GM12878 (cell line): ENCODE data around the gene EHHADH. TPM values are rescaled to one million over a fixed set of nuclear protein-coding genes. Genes with fewer than 3 reads are reported as not detected.

Experiments used
- ATAC-seq: fragments of 200-7000 bp; cut with Tn5 transposase; 3 replicates; pipeline ENCODE4 v1.9.1; 2020; ENCODE audit warnings: mild to moderate bottlenecking, moderate library complexity
- BruUV-seq: library from RNA; stranded (reverse); fragments of 400-500 nt; replicated peaks from 2 replicates; lab custom pipeline; 2021; lab: Mats Ljungman, UMichigan
- CTCF ChIA-PET: fragments of 300-600 bp; sonication (Branson Sonifier 250); formaldehyde crosslinking; extraction: SDS; loops from one replicate; lab custom pipeline; 2021; ENCODE audit warnings: inconsistent platforms; lab: Yijun Ruan, JAX
- POLR2A ChIA-PET: fragments of 350-600 bp; formaldehyde crosslinking; extraction: SDS; loops from one replicate; lab custom pipeline; 2021; ENCODE audit warnings: inconsistent platforms; lab: Charles Lee
- RAD21 ChIA-PET: fragments of 300-600 bp; sonication (Branson Sonifier 250); formaldehyde crosslinking; loops from one replicate; lab custom pipeline; 2023; ENCODE audit warnings: antibody characterized with exemption; ENCODE audit not compliant: unreplicated experiment; lab: Charles Lee
- SMC1A ChIA-PET: fragments of 300-600 bp; sonication (Branson Sonifier 250); formaldehyde crosslinking; loops from one replicate; lab custom pipeline; 2023; ENCODE audit not compliant: unreplicated experiment, uncharacterized antibody; lab: Charles Lee
- DNase-seq: peaks from one replicate; pipeline ENCODE4 v3.0.0-alpha.2; 2011; ENCODE audit warnings: low read depth, low spot score
- FAIRE-seq: peaks from 3 replicates; lab custom pipeline; 2011; peaks lifted over from hg19 to GRCh38; lab: Jason Lieb, UNC
- H2AFZ ChIP-seq: 2 replicates; pipeline ENCODE4 v1.6.0; 2011; ENCODE audit warnings: low read depth, low read length, control low read depth; ENCODE audit not compliant: control insufficient read depth
- H3K27ac ChIP-seq: 2 replicates; pipeline ENCODE4 v1.5.1; 2011; ENCODE audit warnings: control low read depth; ENCODE audit not compliant: control insufficient read depth, insufficient read depth
- H3K27me3 ChIP-seq, 2 experiments: replicated peaks in 1 of 2; 2 replicates each; pipeline versions ENCODE4 v1.6.0 to v1.6.1; 2011; ENCODE audit warnings: low read length in 1 of 2; ENCODE audit not compliant: control insufficient read depth in 2 of 2, insufficient read depth in 2 of 2
- H3K36me3 ChIP-seq, 2 experiments: 2 replicates each; pipeline ENCODE4 v1.5.1; 2011; ENCODE audit warnings: low read length in 1 of 2; ENCODE audit not compliant: control insufficient read depth in 2 of 2, insufficient read depth in 2 of 2
- H3K4me1 ChIP-seq: 2 replicates; pipeline ENCODE4 v1.6.1; 2011; ENCODE audit warnings: mild to moderate bottlenecking, low read length, moderate library complexity, mixed read lengths; ENCODE audit not compliant: control insufficient read depth, insufficient read depth
- H3K4me2 ChIP-seq: 2 replicates; pipeline ENCODE4 v1.6.0; 2011; ENCODE audit warnings: control low read depth; ENCODE audit not compliant: control insufficient read depth, insufficient read depth
- H3K4me3 ChIP-seq: fragments of 200-600 bp; sonication (generic); 2 replicates; pipeline ENCODE4 v1.5.1; 2016
- H3K79me2 ChIP-seq: 2 replicates; pipeline ENCODE4 v1.6.0; 2011; ENCODE audit warnings: low read length; ENCODE audit not compliant: control insufficient read depth, insufficient read depth
- H3K9ac ChIP-seq: 2 replicates; pipeline ENCODE4 v1.8.0; 2011; ENCODE audit warnings: low read length, control low read depth, mixed read lengths; ENCODE audit not compliant: control insufficient read depth, insufficient read depth
- H3K9me3 ChIP-seq: replicated peaks from 3 replicates; pipeline ENCODE4 v1.5.1; 2011; ENCODE audit warnings: mild to moderate bottlenecking, low read length; ENCODE audit not compliant: control insufficient read depth, insufficient read depth
- H4K20me1 ChIP-seq: 2 replicates; pipeline ENCODE4 v1.6.0; 2011; ENCODE audit not compliant: control insufficient read depth, insufficient read depth
- CEBPB ChIP-seq, 2 experiments: fragments of 150-350 bp in 1 of 2; IDR thresholded peaks; 2 replicates each; pipeline ENCODE4 v1.6.1; 2012 to 2014; ENCODE audit warnings: low read depth in 2 of 2, low read length in 2 of 2, borderline replicate concordance in 1 of 2, inconsistent platforms in 1 of 2
- EGR1 ChIP-seq, 2 experiments: IDR thresholded peaks; 1 replicate in 1 of 2; 2 replicates in 1 of 2; pipeline ENCODE4 v1.6.1; 2011 to 2012; ENCODE audit warnings: low read depth in 2 of 2, low read length in 2 of 2, borderline replicate concordance in 1 of 2, mild to moderate bottlenecking in 1 of 2, moderate library complexity in 1 of 2
- EZH2 ChIP-seq: IDR thresholded peaks from 2 replicates; pipeline ENCODE4 v1.6.1; 2012; ENCODE audit warnings: low read depth, mild to moderate bottlenecking, control low read depth, inconsistent platforms, low read length, borderline replicate concordance; ENCODE audit not compliant: control insufficient read depth
- HDGF ChIP-seq: fragments of 450-650 bp; IDR thresholded peaks from 2 replicates; pipeline ENCODE4 v1.6.1; 2016; ENCODE audit warnings: antibody characterized with exemption
- IRF3 ChIP-seq: fragments of 450-650 bp; IDR thresholded peaks from 2 replicates; pipeline ENCODE4 v1.6.1; 2014; ENCODE audit warnings: mild to moderate bottlenecking
- KLF5 ChIP-seq: fragments of 450-650 bp; IDR thresholded peaks from 2 replicates; pipeline ENCODE4 v1.6.1; 2014; ENCODE audit warnings: mild to moderate bottlenecking; ENCODE audit not compliant: partially characterized antibody
- MTA2 ChIP-seq: fragments of 450-650 bp; IDR thresholded peaks from 2 replicates; pipeline ENCODE4 v1.6.1; 2016; ENCODE audit warnings: low read depth, mild to moderate bottlenecking, moderate library complexity
- MYC ChIP-seq: IDR thresholded peaks from 2 replicates; pipeline ENCODE4 v1.6.1; 2011; ENCODE audit warnings: mild to moderate bottlenecking, low read length, moderate library complexity, inconsistent platforms; ENCODE audit not compliant: insufficient read depth, insufficient replicate concordance, insufficient read length, severe bottlenecking
- NR2C2 ChIP-seq: IDR thresholded peaks from 2 replicates; pipeline ENCODE4 v1.6.1; 2011; ENCODE audit warnings: borderline replicate concordance, low read depth; ENCODE audit not compliant: control insufficient read depth, insufficient read length
- POLR2AphosphoS5 ChIP-seq: IDR thresholded peaks from 2 replicates; pipeline ENCODE4 v1.6.1; 2011; ENCODE audit warnings: mild to moderate bottlenecking, low read length, inconsistent platforms
- SIX5 ChIP-seq: IDR thresholded peaks from 2 replicates; pipeline ENCODE4 v1.6.1; 2011; ENCODE audit warnings: mild to moderate bottlenecking, low read depth, low read length, moderate library complexity; ENCODE audit not compliant: severe bottlenecking
- SKIL ChIP-seq: fragments of 450-650 bp; IDR thresholded peaks from 2 replicates; pipeline ENCODE4 v1.6.1; 2017; ENCODE audit warnings: mild to moderate bottlenecking, low read depth, inconsistent platforms; ENCODE audit not compliant: poor library complexity, severe bottlenecking
- ZNF207 ChIP-seq: fragments of 450-650 bp; IDR thresholded peaks from 2 replicates; pipeline ENCODE4 v1.6.1; 2014; ENCODE audit warnings: antibody characterized with exemption, mild to moderate bottlenecking, borderline replicate concordance
- ZNF217 ChIP-seq: fragments of 450-650 bp; IDR thresholded peaks from 2 replicates; pipeline ENCODE4 v1.6.1; 2017; ENCODE audit warnings: antibody characterized with exemption, mild to moderate bottlenecking
- WGBS: methylation state at CpG from one replicate; pipeline ENCODE4 v1.1.6; 2016; ENCODE audit warnings: low lambda C conversion rate; ENCODE audit not compliant: insufficient replicate concordance, insufficient coverage; ENCODE audit errors: missing lambda C conversion rate; 5-methylcytosine and 5-hydroxymethylcytosine counted together
- in situ Hi-C: fragments of 300-500 bp; cut with MboI; formaldehyde crosslinking; loops from 9 replicates; pipeline ENCODE4 v1.14.3; 2018; ENCODE audit warnings: mixed read lengths
- intact Hi-C: fragments of 100-400 bp; cut with micrococcal nuclease; formaldehyde crosslinking; loops from one replicate; pipeline ENCODE4 v1.14.2; 2022; ENCODE audit not compliant: unreplicated experiment
- polyA plus RNA-seq, 11 experiments: library from polyadenylated mRNA; depleted of rRNA in 4 of 11; unstranded in 6 of 11; stranded (reverse) in 5 of 11; fragments of >200 nt; fragmentation: Nextera tagmentation in 4 of 11; fragmentation: Illumina TruSeq in 1 of 11; extraction: Ambion mirVana in 4 of 11; extraction: Trizol in 1 of 11; gene quantifications; 1 replicate in 1 of 11; 2 replicates in 10 of 11; pipeline versions ENCODE4 v1.2.1 to v1.2.3, GENCODE V29; 2011 to 2016; ENCODE audit warnings: inconsistent platforms in 2 of 11, missing spikeins in 2 of 11, low read depth in 1 of 11
- total RNA-seq, 4 experiments: library from RNA; depleted of rRNA in 3 of 4; stranded (reverse); fragments of >200 nt in 3 of 4; fragmentation: Illumina TruSeq in 1 of 4; extraction: Trizol in 1 of 4; gene quantifications; 2 replicates each; pipeline versions ENCODE4 v1.2.1 to v1.2.3, GENCODE V29; 2013 to 2021
- TF ChIP-seq, protein P1 (sequence below): fragments of 450-650 bp; IDR thresholded peaks from 2 replicates; pipeline ENCODE4 v1.6.1; 2016; ENCODE audit warnings: mild to moderate bottlenecking
- TF ChIP-seq, protein P2 (sequence below): fragments of 450-650 bp; IDR thresholded peaks from 2 replicates; pipeline ENCODE4 v1.6.1; 2017; ENCODE audit warnings: borderline replicate concordance

The EHHADH gene
- total and polyA plus RNA-seq, 10 of the 15 experiments (the other 5 are each of a cell fraction or from before 2014, with no cell fraction given): 0.96 to 8.4 (median 5.3) TPM

GRCh38 chr3:185153861-185154629 lies 99.8 kb downstream of the EHHADH start:
- Histone ChIP-seq H3K79me2 (no peaks in the 10 kb centered on the region), H3K27ac (no peak overlapping the region), H3K4me2 (no peak overlapping the region), H3K27me3 (peaks cover 5 to 24% of the 10 kb centered on the region in 2 experiments), H3K4me3 (no peak overlapping the region), H4K20me1 (no peaks in the 10 kb centered on the region), H3K4me1 (no peaks in the 10 kb centered on the region), H3K36me3 (no peaks in the 10 kb centered on the region), H2AFZ (no peak overlapping the region), H3K9me3 (no peaks in the 10 kb centered on the region), H3K9ac (no peak overlapping the region)
- no peak for ATAC-seq
- RAD21 ChIA-PET: interaction anchor here (1.3 kb wide), 1 partner anchor 22 kb away, joined by 3 read pairs; no protein-coding TSS in a partner anchor
- SMC1A ChIA-PET: interaction anchor here (0.8 kb wide), 1 partner anchor 25 kb away, joined by 3 read pairs; no protein-coding TSS in a partner anchor
- CTCF ChIA-PET: no interaction called here
- BruUV-seq: no TSS peak
- TF ChIP-seq HDGF: no peak
- TF ChIP-seq ZNF207: no peak
- no peak for TF ChIP-seq MYC
- no peak for TF ChIP-seq EGR1 (IDR thresholded peaks at IDR 0.05; ENCODE audit: borderline replicate concordance in 1 of 2, low read depth in 2 of 2, low read length in 2 of 2)
- TF ChIP-seq SKIL: no peak
- TF ChIP-seq POLR2AphosphoS5: no peak
- TF ChIP-seq KLF5: no peak
- TF ChIP-seq, protein P1, sequence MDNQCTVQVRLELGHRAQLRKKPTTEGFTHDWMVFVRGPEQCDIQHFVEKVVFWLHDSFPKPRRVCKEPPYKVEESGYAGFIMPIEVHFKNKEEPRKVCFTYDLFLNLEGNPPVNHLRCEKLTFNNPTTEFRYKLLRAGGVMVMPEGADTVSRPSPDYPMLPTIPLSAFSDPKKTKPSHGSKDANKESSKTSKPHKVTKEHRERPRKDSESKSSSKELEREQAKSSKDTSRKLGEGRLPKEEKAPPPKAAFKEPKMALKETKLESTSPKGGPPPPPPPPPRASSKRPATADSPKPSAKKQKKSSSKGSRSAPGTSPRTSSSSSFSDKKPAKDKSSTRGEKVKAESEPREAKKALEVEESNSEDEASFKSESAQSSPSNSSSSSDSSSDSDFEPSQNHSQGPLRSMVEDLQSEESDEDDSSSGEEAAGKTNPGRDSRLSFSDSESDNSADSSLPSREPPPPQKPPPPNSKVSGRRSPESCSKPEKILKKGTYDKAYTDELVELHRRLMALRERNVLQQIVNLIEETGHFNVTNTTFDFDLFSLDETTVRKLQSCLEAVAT: no peak
- TF ChIP-seq NR2C2: no peak
- no peak for TF ChIP-seq SIX5
- TF ChIP-seq ZNF217: no peak
- TF ChIP-seq IRF3: no peak
- TF ChIP-seq, protein P2, sequence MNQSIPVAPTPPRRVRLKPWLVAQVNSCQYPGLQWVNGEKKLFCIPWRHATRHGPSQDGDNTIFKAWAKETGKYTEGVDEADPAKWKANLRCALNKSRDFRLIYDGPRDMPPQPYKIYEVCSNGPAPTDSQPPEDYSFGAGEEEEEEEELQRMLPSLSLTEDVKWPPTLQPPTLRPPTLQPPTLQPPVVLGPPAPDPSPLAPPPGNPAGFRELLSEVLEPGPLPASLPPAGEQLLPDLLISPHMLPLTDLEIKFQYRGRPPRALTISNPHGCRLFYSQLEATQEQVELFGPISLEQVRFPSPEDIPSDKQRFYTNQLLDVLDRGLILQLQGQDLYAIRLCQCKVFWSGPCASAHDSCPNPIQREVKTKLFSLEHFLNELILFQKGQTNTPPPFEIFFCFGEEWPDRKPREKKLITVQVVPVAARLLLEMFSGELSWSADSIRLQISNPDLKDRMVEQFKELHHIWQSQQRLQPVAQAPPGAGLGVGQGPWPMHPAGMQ: no peak
- TF ChIP-seq EZH2: no peak
- no peak for TF ChIP-seq CEBPB (IDR thresholded peaks at IDR 0.05; ENCODE audit: borderline replicate concordance in 1 of 2, low read depth in 2 of 2, low read length in 2 of 2)
- TF ChIP-seq MTA2: no peak
- FAIRE-seq: peak; percentile 62
- in situ Hi-C loops: no loop called here
- POLR2A ChIA-PET: no interaction called here
- intact Hi-C loops: no loop called here
- WGBS: 70% methylated on average over 15 of the region's 16 CpGs
- DNase-seq: no peak
